ENCODE measurements around the gene RNF4. TPM values are rescaled to one million over a fixed set of nuclear protein-coding genes. Genes with fewer than 3 reads are reported as not detected.

The RNF4 gene
- total and polyA plus RNA-seq, 10 of the 15 experiments (the other 5 are each of a cell fraction or from before 2014, with no cell fraction given), result 34.9 to 145 (median 76.1) TPM

DNA sequence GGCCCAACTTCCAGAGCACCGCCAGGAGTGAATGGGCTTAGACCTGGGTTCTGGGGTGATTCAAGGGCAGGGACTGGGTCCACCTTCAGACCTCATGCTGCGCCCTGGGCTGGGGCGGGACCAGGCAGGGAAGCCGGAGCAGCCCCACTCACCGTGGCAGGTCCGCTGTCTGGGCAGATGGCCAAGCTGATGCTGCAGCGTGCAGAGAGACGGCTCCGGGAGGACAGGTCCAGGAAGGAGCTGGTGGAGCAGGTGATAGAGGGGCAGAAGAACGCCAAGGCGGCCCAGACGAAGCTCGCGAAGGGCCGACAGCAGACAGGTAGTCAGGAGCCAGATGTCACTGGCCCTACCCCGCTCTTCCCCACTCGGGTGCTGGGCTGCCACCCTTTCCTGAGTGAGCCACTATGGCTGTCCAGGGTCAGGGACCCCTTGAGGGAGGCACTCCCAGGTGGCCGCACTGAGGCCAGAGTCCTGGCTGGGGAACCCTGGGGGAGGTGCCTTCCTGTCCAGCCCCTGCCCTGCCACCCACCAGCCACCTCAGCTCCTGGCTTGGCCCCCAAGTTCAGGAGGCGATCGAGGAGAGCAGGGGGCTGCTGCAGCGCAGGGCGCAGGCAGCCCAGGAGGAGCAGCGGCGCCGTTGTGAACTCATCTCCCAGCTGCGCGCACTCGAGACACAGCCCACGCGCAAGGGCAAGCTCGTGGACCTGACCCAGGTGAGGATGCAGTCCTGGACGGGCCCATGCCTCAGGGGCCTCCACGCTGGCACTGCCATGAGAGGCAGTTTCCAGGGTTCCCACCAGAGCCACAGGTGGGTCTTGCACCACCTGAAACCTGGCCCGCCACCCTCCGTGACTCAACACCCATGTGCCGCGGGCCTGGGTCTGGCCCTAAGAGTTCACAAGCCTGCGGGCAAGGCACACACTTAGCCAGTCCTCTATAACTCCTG lies 10.1 kb upstream of the RNF4 start:
- Histone ChIP-seq H3K9ac (ENCODE audit: control insufficient read depth, insufficient read depth, low read length) (no peak overlapping the region), H3K4me3 (no peak overlapping the region), H3K9me3 (replicated peaks; ENCODE audit: control insufficient read depth, insufficient read depth, low read length) (no peaks in the 10 kb centered on the region), H3K4me1 (ENCODE audit: control insufficient read depth, insufficient read depth, low read length) (peaks cover 4% of the 10 kb centered on the region), H2AFZ (ENCODE audit: control insufficient read depth, low read depth, low read length) (no peak overlapping the region), H3K27ac (ENCODE audit: control insufficient read depth, insufficient read depth) (no peak overlapping the region), H3K4me2 (ENCODE audit: control insufficient read depth, insufficient read depth) (no peak overlapping the region), H3K27me3 (replicated peaks in 1 of 2; ENCODE audit: control insufficient read depth in 2 of 2, insufficient read depth in 2 of 2, low read length in 1 of 2) (no peaks in the 10 kb centered on the region; a peak in 2 of 4 replicates), H3K79me2 (ENCODE audit: control insufficient read depth, insufficient read depth, low read length) (no peaks in the 10 kb centered on the region), H4K20me1 (ENCODE audit: control insufficient read depth, insufficient read depth) (no peaks in the 10 kb centered on the region), H3K36me3 (ENCODE audit: control insufficient read depth in 2 of 2, insufficient read depth in 2 of 2, low read length in 1 of 2) (no peaks in the 10 kb centered on the region)
- in situ Hi-C loops (cut with MboI), result no loop called here
- BruUV-seq (replicated peaks), result no TSS peak
- TF ChIP-seq YBX1 (IDR thresholded peaks at IDR 0.05) (no peak), MEF2A (IDR thresholded peaks at IDR 0.05; ENCODE audit: insufficient read depth, low read depth, low read length) (no peak), EZH2 (IDR thresholded peaks at IDR 0.05; ENCODE audit: borderline replicate concordance, control insufficient read depth, low read depth, low read length) (no peak), CBX3 (IDR thresholded peaks at IDR 0.05; ENCODE audit: borderline replicate concordance, low read depth) (no peak), NFIC (IDR thresholded peaks at IDR 0.05; ENCODE audit: low read depth, low read length) (no peak), PML (IDR thresholded peaks at IDR 0.05; ENCODE audit: low read length) (no peak), MEF2B (IDR thresholded peaks at IDR 0.05; ENCODE audit: partially characterized antibody, poor library complexity, severe bottlenecking) (no peak)
- TF ChIP-seq, protein P1, sequence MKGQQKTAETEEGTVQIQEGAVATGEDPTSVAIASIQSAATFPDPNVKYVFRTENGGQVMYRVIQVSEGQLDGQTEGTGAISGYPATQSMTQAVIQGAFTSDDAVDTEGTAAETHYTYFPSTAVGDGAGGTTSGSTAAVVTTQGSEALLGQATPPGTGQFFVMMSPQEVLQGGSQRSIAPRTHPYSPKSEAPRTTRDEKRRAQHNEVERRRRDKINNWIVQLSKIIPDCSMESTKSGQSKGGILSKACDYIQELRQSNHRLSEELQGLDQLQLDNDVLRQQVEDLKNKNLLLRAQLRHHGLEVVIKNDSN (IDR thresholded peaks at IDR 0.05; ENCODE audit: borderline replicate concordance, extremely low read length, insufficient read depth, low read depth, low read length), result no peak
- TF ChIP-seq, protein P2, sequence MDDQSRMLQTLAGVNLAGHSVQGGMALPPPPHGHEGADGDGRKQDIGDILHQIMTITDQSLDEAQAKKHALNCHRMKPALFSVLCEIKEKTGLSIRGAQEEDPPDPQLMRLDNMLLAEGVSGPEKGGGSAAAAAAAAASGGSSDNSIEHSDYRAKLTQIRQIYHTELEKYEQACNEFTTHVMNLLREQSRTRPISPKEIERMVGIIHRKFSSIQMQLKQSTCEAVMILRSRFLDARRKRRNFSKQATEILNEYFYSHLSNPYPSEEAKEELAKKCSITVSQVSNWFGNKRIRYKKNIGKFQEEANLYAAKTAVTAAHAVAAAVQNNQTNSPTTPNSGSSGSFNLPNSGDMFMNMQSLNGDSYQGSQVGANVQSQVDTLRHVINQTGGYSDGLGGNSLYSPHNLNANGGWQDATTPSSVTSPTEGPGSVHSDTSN (IDR thresholded peaks at IDR 0.05; ENCODE audit: insufficient replicate concordance, low read depth, low read length), result no peak
- CTCF ChIA-PET, result interaction anchor here (1.2 kb wide), 1 partner anchor 11 kb away, joined by 3 read pairs; no protein-coding TSS in a partner anchor
- no peak for FAIRE-seq
- 79% methylated on average over 29 of the region's 38 CpGs for WGBS (ENCODE audit: insufficient coverage, insufficient replicate concordance, low lambda C conversion rate, missing lambda C conversion rate)
- ATAC-seq, result no peak
- intact Hi-C loops (cut with micrococcal nuclease; ENCODE audit: unreplicated experiment), result no loop called here
- SMC1A ChIA-PET (ENCODE audit: uncharacterized antibody, unreplicated experiment), result no interaction called here
- RAD21 ChIA-PET (ENCODE audit: unreplicated experiment), result no interaction called here
- DNase-seq (ENCODE audit: low read depth, low spot score), result no peak
- POLR2A ChIA-PET, result interaction anchor here (1.3 kb wide), 1 partner anchor 10 kb away, joined by 3 read pairs; the partner anchor contains the start of gene RNF4

All from GM12878 (cell line).